NCI-H2107 (cell line): ENCODE measurements around the gene HPCAL1.
A peak's percentile ranks its signal among the peaks of the same experiment; 100 is the strongest.

Experiments
- DNase-seq: peaks from one replicate; lab custom pipeline; 2025; lab: John Stamatoyannopoulos, UW

The HPCAL1 gene

DNA sequence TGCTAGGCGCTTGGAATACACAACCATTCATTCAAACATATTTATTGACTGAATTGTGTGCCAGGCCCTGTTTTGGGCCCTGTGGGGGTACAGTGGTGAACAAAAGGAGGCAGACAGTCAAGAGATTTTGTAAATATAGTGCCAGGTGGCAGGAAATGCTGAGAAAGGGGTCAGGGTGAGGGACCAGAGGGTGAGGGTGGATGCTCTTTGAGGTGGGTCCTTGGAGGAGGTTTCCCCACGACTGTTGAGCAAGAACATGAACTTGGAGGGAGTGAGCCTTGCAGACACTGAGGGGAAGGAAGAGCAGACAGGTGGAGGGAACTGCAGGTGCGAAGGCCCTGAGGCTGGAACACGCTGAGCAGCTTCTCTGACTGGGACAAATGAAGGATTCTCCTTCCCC is 104.7 kb downstream of the HPCAL1 start:
- no peak for DNase-seq

DNA sequence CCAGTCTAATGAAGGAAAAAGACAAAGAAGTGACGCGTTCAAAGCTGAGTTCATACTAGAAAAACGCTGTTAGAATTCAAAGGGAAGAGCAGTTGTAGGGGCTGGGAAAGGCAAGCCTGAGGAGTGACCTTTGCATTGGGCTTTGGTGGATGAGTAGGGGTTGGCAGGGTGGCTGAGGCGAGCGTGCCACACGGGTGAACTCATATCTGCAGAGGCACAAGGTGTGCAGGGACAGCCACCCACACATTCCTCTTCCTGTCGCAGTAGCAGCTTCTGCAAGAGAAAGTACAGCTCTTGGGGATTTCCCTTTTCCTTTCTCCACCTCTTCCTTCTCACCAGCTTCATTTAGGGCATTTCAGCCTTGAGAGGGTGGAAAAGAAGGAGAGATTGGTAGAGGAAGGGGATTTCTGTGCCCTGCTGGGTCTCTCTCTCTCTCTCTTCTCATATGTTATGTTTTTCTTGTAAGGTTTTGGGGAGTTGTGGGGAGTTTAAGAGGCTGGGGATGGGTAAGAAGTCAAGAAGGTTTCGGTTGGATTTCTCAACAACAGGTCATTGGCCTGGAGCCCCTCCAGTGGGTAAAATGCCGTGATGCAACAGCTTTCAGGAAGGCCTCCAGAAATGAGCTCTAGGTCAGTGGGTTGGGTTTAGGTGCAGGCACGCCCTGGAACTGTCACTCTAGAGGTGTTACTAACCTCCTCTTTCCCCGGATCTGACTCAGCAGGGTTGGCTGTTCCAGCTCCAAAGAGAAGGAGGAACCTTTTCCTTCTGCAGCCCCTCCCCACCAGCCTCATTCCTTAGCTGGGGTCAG is 105.3 kb downstream of the HPCAL1 start:
- DNase-seq = no peak

DNA sequence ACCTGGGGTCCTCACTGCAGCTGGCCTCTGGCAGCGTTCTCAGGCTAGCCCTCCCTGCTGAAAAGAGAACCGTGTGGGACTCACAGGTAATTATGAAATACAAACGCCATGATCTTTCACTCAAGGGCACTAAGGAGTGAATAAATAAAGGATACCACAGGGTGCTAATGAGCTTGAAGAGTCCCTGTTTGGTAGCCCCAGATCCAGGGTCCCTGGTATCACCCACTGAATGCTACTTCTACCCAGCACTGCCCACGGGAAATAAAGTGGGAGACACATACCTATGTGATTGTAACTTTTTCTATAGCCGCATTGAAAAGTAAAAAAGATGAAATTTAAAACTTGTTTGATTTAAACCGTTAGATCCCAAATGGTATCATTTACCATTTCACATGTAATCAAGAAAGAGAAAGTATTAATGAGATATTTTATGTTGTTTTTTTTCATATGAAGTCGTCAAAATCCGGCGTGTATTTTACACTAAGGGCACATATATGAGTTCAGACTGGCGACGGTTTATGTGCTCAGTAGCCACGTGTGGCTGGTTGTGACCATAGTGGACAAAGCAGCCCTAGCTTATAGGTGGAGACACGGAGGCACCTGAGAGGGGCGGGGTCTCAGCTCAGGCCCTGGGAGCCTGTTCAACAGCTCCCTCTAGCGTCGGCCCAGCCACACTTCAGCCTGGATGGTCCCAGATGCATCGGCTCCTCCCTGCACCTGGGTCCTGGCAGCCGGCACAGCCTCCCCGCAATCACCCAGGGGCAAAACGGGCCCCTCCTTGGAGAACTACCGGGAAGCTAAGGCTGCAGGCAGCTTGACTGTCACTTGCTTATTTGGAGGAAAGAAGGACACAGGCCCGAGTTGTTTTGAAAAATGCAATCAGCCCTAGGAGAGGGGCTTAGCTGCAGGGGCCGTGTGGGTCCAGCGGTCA is 106.2 kb downstream of the HPCAL1 start:
- DNase-seq = peak; percentile 92

DNA sequence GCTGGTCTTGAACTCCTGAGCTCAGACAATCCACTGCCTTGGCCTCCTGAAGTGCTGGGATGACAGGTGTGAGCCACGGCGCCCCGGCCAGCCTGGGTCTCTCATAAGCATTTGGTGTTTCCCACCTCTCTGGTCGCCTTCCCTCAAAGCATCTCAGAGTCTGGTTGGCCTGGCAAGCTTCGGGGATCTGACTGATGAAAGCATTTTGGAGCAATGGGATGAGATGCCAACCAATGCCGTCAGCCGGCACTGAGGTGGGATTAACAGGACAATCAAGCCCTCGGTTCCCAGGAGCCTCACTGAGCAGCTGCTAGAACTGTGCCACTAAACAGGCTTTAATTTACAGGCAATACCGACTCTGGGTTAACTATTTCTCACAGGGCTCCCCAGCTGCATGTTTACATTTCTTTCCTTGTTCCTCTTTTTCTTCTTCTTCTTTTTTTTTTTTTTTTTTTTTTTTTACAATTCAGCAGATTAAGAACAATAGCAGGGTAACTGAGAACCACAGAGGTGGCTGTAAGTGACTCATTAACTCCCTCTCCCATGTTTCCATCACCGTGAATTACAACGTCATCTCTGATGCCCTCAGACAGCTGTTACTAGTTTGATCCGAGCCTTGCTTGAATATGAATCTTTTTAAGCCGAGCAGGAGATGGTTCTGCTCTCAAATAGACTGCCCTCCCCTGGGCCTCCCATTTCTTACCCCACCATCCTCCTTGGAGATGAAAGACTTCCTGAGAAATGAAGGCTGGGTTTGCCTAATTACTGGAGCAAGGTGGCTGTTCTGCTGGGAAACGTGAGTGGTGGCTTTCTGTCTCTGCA is 107.5 kb downstream of the HPCAL1 start:
- DNase-seq = peak; percentile 22

DNA sequence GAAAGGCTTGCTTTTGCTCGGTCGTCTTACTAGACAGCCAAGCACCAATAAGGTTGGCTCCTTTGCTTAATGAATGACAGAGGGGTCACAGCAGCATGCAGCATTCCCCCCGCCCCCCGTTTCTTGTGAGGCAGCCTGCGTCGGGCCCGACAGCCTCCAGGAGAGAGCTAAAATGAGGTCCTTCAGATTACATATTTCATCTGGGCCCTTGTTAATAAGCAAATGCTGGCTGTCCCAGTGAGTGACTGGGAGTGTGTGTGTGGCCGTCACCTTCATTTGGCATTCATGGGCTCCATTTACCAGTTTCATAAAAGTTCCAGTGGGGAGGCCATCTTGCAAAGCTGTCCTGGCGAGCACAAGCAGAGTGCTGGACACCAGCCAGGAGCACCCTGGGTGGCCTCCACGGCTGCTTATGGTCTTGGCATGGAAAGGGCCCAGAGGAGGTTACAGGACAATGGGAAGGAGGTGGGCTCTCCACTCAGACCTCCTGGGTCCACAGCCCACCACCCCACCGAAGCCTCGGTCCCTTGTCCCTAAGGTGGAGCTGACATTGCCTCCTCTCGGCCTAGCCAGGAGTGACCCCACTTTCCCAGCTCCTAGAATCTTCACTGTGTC is 108.2 kb downstream of the HPCAL1 start:
- no peak for DNase-seq

DNA sequence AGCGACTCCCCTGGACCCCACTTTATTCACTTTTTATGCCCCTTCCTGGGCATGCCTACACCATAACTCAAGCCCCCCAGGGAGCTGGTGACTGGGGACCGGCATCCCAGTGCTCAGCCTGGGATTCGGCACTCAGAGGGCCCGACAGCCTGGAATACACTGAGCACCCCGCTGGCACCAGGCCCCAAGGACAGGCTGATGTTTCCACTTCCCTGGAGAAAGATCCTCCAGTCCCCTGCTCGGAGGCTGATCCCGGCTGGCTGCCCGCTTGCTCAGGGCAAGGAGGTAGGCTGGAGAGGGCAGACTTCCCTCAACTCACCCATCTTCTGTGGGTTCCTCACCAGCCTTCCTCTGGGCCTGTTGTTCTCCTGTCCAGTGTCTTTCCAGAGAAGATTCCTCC is 108.9 kb downstream of the HPCAL1 start:
- DNase-seq = no peak

DNA sequence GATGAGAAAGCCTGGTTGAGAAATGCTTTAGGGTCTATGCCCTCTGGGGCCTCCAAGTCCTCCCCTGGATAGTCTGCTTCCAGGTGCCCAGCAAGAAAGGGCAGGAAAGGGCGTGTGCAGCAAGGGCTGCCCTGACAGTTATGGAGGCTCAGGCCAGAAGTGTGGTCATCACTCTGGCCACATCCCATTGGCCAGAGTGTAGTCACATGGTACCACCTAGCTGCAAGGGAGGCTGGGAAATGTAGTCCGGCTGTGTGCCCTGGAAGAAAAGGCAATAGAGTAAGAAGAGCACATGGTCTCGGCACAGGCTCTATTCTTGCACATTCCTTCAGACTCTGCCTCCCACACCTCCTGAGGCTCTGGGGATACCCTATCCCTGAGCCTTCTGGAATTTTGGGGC is 109.7 kb downstream of the HPCAL1 start:
- no peak for DNase-seq

DNA sequence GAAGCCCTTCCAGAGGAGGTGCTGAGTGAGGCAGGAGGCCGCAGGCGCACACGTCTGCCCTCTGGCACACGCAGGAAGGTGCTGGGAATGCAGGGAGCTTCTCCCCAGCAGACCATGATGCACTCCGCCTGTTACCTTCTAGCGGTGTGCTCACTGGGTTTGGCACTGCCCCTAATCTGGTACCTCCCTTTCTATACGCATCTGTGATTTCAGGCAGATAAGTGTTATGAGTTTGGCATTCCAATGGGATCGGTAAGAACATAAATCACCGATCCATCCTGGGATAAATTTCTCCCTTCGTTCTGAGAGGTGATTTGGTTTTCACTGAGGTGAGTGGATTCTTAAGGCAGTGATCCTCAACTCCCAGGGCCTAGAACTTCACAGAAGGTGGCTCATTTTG is 110.8 kb downstream of the HPCAL1 start:
- DNase-seq = no peak

DNA sequence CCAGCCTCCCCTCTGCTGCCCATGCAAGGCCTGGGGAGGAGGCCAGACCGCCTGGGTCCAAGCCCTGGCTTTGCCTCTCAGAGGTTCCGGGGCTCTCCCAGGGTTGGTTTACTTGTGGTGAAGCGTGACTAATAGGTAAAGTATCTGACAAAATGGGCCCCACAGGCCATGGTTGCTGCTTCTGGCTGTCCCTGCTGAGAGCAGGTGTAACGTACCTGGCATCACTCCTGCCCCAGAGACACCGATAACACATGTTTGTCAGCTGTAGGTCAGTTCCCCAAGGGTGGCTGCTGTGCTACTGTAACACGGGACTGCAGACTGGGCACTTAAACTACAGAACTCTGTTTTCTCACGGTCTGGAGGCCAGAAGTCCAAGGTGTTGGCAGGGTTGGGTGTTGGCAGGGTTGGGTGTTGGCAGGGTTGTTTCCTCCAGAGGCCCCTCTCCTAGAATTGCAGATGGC is 111.3 kb downstream of the HPCAL1 start:
- DNase-seq = peak; percentile 73

DNA sequence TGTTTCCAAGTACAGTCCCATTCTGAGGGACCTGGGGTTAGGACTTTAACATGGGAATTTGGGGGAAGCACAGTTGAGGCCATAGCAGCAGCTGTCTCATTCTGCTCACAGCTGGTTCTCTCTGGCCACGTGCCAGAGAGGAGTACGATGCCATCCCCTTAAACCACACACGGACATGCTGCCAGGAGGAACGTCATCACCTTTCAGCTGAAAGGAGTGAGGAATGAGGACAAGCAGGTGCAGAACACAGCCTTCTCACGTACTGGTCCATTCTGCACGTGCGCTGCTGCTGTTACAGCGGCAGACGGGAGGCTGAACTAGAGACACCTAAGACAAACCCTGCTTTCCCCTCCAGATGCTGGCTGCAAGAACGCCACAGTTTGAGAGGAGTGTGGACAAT is 111.9 kb downstream of the HPCAL1 start:
- DNase-seq = peak; percentile 32

DNA sequence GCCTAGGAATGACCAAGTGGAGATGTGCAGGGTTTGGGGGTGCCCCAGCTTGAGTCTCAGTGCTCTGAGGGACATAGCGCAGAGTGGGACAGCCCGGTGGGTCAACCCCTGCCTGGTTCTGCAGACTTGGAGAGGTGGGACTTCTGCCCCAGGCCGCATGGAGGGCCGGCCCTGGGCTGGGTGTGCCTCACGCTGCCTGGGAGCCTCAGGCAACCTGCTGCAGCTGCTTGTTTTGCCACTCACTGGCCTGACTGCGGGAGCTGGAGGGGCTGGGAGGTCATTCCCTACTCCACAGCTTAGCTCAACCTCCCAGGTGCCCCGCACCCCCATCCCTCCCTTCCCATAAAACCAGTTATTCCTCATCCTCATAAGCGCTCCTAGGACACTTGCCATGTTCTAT is 112.3 kb downstream of the HPCAL1 start:
- DNase-seq = no peak

DNA sequence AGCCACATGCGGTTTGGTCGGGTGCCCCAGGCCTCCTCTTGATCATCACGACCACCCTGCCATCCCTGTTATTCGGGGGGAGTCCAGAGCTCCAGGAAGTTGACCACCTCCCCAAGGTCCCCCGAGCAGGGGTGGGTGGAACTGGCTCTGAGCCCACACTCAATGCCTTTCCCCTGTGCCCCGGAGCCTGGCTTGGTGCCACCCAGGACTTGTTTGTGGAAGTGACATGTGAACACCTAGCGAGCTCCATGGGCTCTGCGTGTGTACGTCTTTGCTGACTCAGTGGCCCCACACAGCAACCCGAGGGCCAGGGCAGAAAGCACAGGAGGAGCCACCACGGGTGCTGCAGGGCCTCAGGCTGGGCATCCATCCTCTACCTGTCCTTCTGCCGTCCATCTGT is 112.9 kb downstream of the HPCAL1 start:
- no peak for DNase-seq

DNA sequence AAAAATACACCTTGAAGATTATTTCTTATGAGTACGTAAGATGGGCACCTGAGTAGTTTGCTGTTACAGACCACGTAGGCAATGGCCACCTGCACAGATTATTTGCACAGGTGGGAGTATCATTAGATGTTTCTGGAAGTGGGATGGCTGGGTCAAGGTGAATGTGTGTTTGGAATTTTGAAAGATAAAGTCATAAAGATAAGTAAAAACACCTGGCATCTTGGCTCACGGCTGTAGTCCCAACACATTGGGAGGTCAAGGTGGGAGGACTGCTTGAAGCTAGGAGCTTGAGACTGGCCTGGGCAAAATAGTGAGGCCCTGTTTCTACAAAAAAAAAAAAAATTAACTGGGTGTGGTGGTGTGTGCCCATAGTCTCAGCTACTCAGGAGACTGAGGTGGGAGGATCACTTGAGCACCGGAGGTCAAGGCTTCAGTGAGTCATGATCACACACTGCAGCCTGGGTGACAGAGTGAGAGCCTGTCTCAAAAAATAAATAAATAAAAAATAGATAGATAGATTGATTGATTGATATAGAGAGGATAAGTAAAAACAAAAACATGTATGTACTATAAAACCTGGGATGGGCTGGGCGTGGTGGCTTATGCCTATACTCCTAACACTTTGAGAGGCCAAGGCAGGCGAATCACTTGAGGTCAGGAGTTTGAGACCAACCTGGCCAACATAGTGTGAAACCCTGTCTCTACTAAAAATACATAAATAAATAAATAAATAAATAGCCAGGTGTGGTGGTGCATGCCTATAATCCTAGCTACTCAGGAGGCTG is 115.0 kb downstream of the HPCAL1 start:
- DNase-seq = no peak

DNA sequence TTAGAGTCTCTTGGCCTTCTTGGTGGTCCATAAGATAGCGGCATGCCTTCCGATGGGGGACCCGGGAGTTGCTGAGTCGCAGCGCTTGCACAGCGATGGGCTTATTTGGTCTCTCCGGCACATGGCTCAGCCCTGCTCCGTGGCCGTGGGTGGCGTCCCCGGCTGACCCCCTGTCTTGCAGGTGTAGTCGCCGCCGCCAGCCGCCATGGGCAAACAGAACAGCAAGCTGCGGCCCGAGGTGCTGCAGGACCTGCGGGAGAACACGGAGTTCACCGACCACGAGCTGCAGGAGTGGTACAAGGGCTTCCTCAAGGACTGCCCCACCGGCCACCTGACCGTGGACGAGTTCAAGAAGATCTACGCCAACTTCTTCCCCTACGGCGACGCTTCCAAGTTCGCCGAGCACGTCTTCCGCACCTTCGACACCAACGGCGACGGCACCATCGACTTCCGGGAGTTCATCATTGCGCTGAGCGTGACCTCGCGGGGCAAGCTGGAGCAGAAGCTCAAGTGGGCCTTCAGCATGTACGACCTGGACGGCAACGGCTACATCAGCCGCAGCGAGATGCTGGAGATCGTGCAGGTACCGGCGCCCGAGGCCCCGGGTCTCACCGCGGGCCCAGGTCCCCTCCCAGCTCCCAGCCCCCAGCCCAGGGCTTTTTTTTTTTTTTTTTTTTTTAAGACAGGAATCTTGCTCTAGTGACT is 117.0 kb downstream of the HPCAL1 start:
- DNase-seq = no peak

DNA sequence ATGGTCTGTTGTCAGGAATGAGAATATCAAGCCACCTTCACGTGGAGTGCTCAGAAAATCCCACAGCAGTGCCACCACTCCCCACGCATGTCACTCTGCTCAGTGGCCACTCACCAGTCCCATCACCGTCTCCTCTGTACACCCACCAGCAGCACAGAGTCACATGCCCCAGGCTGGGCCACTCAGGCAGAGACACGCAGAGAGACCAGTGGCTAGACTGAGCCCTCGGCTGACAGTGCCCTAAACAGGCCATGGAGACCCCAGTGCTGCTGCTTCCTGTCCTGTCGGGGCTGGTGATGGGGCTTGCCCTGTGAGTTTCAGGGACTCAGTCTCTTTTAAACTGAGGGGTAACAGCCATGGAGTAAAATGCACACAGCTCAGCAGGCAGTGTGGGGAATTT is 119.5 kb downstream of the HPCAL1 start:
- no peak for DNase-seq

DNA sequence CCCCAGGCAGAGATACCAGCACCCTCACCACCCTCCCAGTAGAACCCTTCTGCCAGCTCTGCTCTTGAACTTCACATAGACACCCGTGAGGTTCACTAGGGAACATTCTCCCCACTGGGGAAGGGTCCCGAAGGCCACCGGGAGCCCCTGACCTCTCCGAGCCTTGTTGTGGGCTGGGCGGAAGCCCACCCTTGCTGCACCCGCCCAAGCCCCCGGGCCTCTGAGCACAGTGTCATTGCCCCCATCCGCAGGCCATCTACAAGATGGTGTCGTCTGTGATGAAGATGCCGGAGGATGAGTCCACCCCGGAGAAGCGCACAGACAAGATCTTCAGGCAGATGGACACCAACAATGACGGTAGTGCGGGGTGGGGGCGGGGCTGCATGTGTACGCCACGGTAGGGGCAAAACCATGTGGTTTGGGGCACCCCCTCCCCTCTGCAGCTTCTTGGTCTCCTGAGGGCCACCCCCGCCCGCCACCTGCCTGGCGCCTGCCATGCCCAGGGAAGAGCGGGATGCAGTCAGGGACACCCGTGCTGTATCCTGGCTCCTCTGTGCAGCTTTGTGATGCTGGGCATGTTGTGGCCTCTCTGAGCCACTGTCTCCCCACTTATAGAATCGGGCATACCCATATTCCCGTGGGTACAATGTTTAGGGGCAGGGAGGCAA is 120.2 kb downstream of the HPCAL1 start:
- DNase-seq = no peak

DNA sequence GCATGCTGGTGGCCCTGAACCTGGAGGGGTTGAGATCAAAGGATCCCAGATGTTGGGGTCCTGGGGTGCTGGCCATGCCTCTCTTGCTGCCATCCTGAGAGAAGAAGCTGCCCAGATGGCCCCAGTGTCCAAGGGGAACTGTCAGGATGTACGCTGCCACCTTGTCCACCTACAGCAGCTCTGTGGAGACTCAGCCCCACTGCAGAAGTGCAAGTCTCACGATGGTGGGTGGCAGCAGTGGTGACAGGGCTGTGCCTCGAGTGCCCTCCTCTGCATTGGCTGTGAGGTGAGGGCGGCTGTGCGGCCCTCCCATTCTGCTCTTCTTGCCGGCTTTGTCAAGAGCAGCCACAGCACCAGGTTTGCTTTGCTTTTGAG is 120.7 kb downstream of the HPCAL1 start:
- no peak for DNase-seq

DNA sequence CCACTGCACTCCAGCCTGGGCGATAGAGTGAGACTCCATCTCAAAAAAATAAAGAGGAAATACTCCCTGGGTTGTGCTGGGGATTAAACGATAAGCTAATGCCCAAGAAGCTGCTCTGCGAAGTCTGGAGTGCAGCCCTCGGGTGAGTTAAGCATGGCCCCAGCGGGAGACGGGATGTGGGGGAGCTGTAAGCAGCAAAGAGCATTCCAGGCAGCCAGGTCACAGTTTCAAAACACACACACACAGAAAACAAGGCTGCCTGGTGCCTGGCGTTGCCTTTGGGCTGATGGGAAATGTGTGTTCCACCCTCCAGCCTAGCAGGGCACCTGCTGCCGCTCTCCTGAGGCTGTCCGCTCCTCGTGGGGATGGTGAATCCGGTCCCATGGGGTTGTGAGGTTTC is 121.3 kb downstream of the HPCAL1 start:
- DNase-seq = peak; percentile 91

DNA sequence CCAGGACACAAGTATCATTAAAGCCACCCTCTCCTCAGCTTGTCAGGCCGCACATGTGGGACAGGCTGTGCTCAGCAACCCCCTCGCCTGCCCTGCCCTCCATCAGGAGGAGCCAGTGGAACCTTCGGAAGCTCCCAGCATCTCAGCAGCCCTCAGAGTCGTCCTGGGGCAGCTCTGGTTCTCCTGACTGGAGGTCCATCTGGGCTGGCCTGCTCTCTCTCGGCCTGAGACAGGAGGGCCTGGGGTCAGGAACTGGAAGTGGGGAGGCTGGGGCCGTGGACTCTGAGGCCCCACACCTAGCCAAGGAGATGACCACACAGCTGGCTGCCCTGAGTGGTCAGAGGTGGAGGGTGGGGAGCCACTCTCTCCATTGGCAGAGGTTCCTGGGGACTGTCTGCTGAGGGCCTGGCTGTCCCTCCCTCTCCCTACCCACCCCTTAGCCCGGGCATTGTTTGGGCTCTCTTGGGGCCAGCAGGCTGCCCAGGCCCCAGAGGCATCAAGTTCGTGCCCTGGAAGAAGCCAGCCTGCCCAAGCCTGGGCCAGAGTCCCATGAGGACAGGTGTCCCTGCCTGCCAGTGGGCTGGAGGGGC is 122.3 kb downstream of the HPCAL1 start:
- no peak for DNase-seq
